Hepatocyte (in vitro differentiated cells): ENCODE results near the gene B3GNT9.

ENCODE experiments used
- EZH2phosphoT487 ChIP-seq: fragments of 200-600 bp; sonication (generic); IDR thresholded peaks from one replicate; pipeline ENCODE4 v1.6.1; 2018; ENCODE audit warnings: antibody characterized with exemption, mild to moderate bottlenecking, low read depth, moderate library complexity; ENCODE audit not compliant: unreplicated experiment, severe bottlenecking
- TF ChIP-seq, protein P1 (sequence below): fragments of 200-600 bp; sonication (generic); IDR thresholded peaks from 2 replicates; pipeline ENCODE4 v1.5.1; 2016; ENCODE audit warnings: antibody characterized with exemption, mild to moderate bottlenecking; ENCODE audit not compliant: poor library complexity

DNA sequence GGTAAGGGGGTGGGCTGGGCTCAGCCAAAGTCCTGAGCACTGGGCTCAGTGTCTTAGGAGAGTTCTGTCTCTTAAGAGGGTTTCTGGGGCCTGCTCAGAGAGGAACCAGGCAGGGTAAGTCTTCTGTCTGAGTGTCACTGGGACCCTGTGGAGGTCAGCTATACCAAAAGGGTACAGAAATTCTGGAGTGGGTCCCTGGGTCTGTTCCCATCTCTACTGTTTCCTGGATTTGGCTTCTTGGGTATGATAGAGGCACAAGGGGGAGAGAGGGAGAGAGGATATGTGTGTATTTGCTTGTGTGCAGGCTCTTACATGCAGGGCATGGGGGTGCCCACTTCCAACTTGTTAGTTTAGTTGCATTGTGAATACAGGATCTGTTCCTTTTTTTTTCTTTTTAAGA lies 42.7 kb upstream of the B3GNT9 start:
- TF ChIP-seq, protein P1, sequence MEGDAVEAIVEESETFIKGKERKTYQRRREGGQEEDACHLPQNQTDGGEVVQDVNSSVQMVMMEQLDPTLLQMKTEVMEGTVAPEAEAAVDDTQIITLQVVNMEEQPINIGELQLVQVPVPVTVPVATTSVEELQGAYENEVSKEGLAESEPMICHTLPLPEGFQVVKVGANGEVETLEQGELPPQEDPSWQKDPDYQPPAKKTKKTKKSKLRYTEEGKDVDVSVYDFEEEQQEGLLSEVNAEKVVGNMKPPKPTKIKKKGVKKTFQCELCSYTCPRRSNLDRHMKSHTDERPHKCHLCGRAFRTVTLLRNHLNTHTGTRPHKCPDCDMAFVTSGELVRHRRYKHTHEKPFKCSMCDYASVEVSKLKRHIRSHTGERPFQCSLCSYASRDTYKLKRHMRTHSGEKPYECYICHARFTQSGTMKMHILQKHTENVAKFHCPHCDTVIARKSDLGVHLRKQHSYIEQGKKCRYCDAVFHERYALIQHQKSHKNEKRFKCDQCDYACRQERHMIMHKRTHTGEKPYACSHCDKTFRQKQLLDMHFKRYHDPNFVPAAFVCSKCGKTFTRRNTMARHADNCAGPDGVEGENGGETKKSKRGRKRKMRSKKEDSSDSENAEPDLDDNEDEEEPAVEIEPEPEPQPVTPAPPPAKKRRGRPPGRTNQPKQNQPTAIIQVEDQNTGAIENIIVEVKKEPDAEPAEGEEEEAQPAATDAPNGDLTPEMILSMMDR = no peak
- TF ChIP-seq EZH2phosphoT487 = no peak
